Muscle of leg (tissue), 11 donors: ENCODE data around the gene CLIC4. TPM values are rescaled to one million over a fixed set of nuclear protein-coding genes. Genes with fewer than 3 reads are reported as not detected.
A peak's percentile ranks its signal among the peaks of the same experiment; 100 is the strongest.
"Not testable (repeated sequence)": the region's sequence is repeated elsewhere in the genome, so short reads cannot be mapped to it uniquely, and the experiment has no call there.

Experiments used
- DNase-seq: peaks from one replicate; pipeline ENCODE4 v3.0.0; 2013
- H3K27ac ChIP-seq: one replicate; pipeline ENCODE4 v1.5.1; 2013; ENCODE audit warnings: mild to moderate bottlenecking, low read length, control low read depth
- H3K27me3 ChIP-seq: one replicate; pipeline ENCODE4 v1.6.1; 2013; ENCODE audit warnings: low read length; ENCODE audit not compliant: control insufficient read depth, insufficient read depth
- H3K36me3 ChIP-seq: one replicate; pipeline ENCODE4 v1.6.1; 2013; ENCODE audit warnings: low read length; ENCODE audit not compliant: control insufficient read depth, insufficient read depth
- H3K4me1 ChIP-seq: one replicate; pipeline ENCODE4 v1.6.1; 2013; ENCODE audit warnings: low read length; ENCODE audit not compliant: control insufficient read depth, insufficient read depth
- H3K4me3 ChIP-seq: one replicate; pipeline ENCODE4 v1.5.1; 2013; ENCODE audit warnings: low read length, control low read depth
- H3K9me3 ChIP-seq: replicated peaks from 2 replicates; pipeline ENCODE4 v1.6.1; 2013; ENCODE audit warnings: low read depth, low read length; ENCODE audit not compliant: control insufficient read depth
- WGBS: methylation state at CpG from one replicate; pipeline ENCODE4 v1.1.5; 2013; ENCODE audit warnings: missing lambda C conversion rate; ENCODE audit not compliant: insufficient coverage; 5-methylcytosine and 5-hydroxymethylcytosine counted together
- polyA plus RNA-seq, 8 donors: library from polyadenylated mRNA; unstranded; fragments of 120-200 nt; gene quantifications; one replicate each; pipeline versions ENCODE4 v1.2.1 to v1.2.3, GENCODE V29; 2013; ENCODE audit warnings: inconsistent platforms in 1 of 8, low replicate concordance in 1 of 8; ENCODE audit not compliant: insufficient read length in 8 of 8, insufficient read depth in 1 of 8
- total RNA-seq: library from RNA; stranded (reverse); fragments of 120-200 nt; gene quantifications from one replicate; pipeline ENCODE4 v1.2.4, GENCODE V29; 2013

The CLIC4 gene
- total and polyA plus RNA-seq, 9 donors = 103 to 173 (median 131) TPM

- DNase-seq = no peak
- Histone ChIP-seq H3K4me3 (no peak overlapping the region), H3K27ac (peak overlapping the region; percentile 87), H3K4me1 (peaks cover 4% of the 10 kb centered on the region), H3K36me3 (peaks cover 2% of the 10 kb centered on the region), H3K9me3 (no peaks in the 10 kb centered on the region), H3K27me3 (no peaks in the 10 kb centered on the region)
- WGBS = no CpG with 5 or more reads among the region's 5 CpGs
Measured at GRCh38 chr1:24770881-24771280, 25.6 kb downstream of the CLIC4 start.

- Histone ChIP-seq H3K27me3 (no peaks in the 10 kb centered on the region), H3K27ac (no peak overlapping the region), H3K36me3 (peaks cover 2% of the 10 kb centered on the region)
Measured at GRCh38 chr1:24771574-24771973, 26.3 kb downstream of the CLIC4 start.

GRCh38 chr1:24773618-24774017 is 28.4 kb downstream of the CLIC4 start:
- peaks cover 4% of the 10 kb centered on the region for H3K4me1 ChIP-seq
- H3K4me3 ChIP-seq = no peak overlapping the region
- no peak for DNase-seq
- no peaks in the 10 kb centered on the region for H3K36me3 ChIP-seq
- no peak overlapping the region for H3K27ac ChIP-seq
- no peaks in the 10 kb centered on the region for H3K9me3 ChIP-seq
- H3K27me3 ChIP-seq = no peaks in the 10 kb centered on the region

More at GRCh38 chr1:24771574-24771973, 26.3 kb downstream of the CLIC4 start:
- H3K9me3 ChIP-seq = no peaks in the 10 kb centered on the region
- peaks cover 4% of the 10 kb centered on the region for H3K4me1 ChIP-seq
- no peak overlapping the region for H3K4me3 ChIP-seq
- DNase-seq = no peak

- WGBS = no CpG with 5 or more reads among the region's 3 CpGs
- Histone ChIP-seq H3K27me3 (no peaks in the 10 kb centered on the region), H3K4me1 (no peaks in the 10 kb centered on the region), H3K9me3 (no peaks in the 10 kb centered on the region), H3K27ac (no peak overlapping the region), H3K4me3 (no peak overlapping the region), H3K36me3 (no peaks in the 10 kb centered on the region)
- no peak for DNase-seq
Measured at GRCh38 chr1:24775348-24775747, 30.1 kb downstream of the CLIC4 start.

GRCh38 chr1:24775916-24776315 is 30.7 kb downstream of the CLIC4 start:
- H3K4me3 ChIP-seq = no peak overlapping the region
- no peaks in the 10 kb centered on the region for H3K9me3 ChIP-seq
- H3K4me1 ChIP-seq = no peaks in the 10 kb centered on the region
- H3K27me3 ChIP-seq = no peaks in the 10 kb centered on the region
- no peaks in the 10 kb centered on the region for H3K36me3 ChIP-seq
- DNase-seq = no peak
- WGBS = no CpG with 5 or more reads among the region's 3 CpGs
- H3K27ac ChIP-seq = no peak overlapping the region

- no peak overlapping the region for H3K27ac ChIP-seq
- no peaks in the 10 kb centered on the region for H3K36me3 ChIP-seq
- H3K27me3 ChIP-seq = no peaks in the 10 kb centered on the region
- H3K9me3 ChIP-seq = no peaks in the 10 kb centered on the region
- 82% methylated on average over 3 of the region's 8 CpGs for WGBS
- H3K4me3 ChIP-seq = no peak overlapping the region
- no peaks in the 10 kb centered on the region for H3K4me1 ChIP-seq
- no peak for DNase-seq
Measured at GRCh38 chr1:24776821-24777220, 31.6 kb downstream of the CLIC4 start.

- no CpG with 5 or more reads among the region's 2 CpGs for WGBS
- Histone ChIP-seq H3K27ac (no peak overlapping the region), H3K4me1 (no peaks in the 10 kb centered on the region), H3K36me3 (no peaks in the 10 kb centered on the region), H3K4me3 (no peak overlapping the region), H3K9me3 (no peaks in the 10 kb centered on the region), H3K27me3 (no peaks in the 10 kb centered on the region)
- no peak for DNase-seq
Measured at GRCh38 chr1:24778141-24778540, 32.9 kb downstream of the CLIC4 start.

- H3K4me3 ChIP-seq, H3K27me3 ChIP-seq, DNase-seq, H3K9me3 ChIP-seq, H3K4me1 ChIP-seq, H3K36me3 ChIP-seq, H3K27ac ChIP-seq: not testable (repeated sequence)
- WGBS = 95% methylated on average over 4 of the region's 8 CpGs
Measured at GRCh38 chr1:24779199-24779598, 34.0 kb downstream of the CLIC4 start.

GRCh38 chr1:24779689-24780464 is 34.6 kb downstream of the CLIC4 start:
- H3K4me3 ChIP-seq = no peak overlapping the region
- no peaks in the 10 kb centered on the region for H3K9me3 ChIP-seq
- no peaks in the 10 kb centered on the region for H3K4me1 ChIP-seq
- WGBS = 90% methylated on average over 2 of the region's 5 CpGs
- H3K27ac ChIP-seq = no peak overlapping the region
- H3K36me3 ChIP-seq = no peaks in the 10 kb centered on the region
- no peaks in the 10 kb centered on the region for H3K27me3 ChIP-seq
- no peak for DNase-seq

- DNase-seq, H3K9me3 ChIP-seq, H3K36me3 ChIP-seq, H3K27me3 ChIP-seq, H3K4me3 ChIP-seq, H3K4me1 ChIP-seq, H3K27ac ChIP-seq: not testable (repeated sequence)
- 84% methylated on average over 4 of the region's 8 CpGs for WGBS
Measured at GRCh38 chr1:24780626-24781025, 35.4 kb downstream of the CLIC4 start.

- Histone ChIP-seq H3K4me1 (no peaks in the 10 kb centered on the region), H3K27ac (no peak overlapping the region), H3K9me3 (no peaks in the 10 kb centered on the region), H3K4me3 (no peak overlapping the region), H3K27me3 (no peaks in the 10 kb centered on the region), H3K36me3 (no peaks in the 10 kb centered on the region)
- DNase-seq = no peak
- no CpG with 5 or more reads among the region's 2 CpGs for WGBS
Measured at GRCh38 chr1:24782689-24783088, 37.4 kb downstream of the CLIC4 start.
